Suppressor macrophage treated with lipopolysaccharide for 1 hour (primary cell): ENCODE measurements around the gene LMTK3.
A peak's percentile ranks its signal among the peaks of the same experiment; 100 is the strongest.

Source experiments
- DNase-seq, 3 donors: peaks; one replicate each; pipeline ENCODE4 v3.0.0-alpha.2; 2020 to 2022

LMTK3 gene

GRCh38 chr19:48469934-48470680 is 41.5 kb downstream of the LMTK3 start:
- DNase-seq = no peak

- peak; percentile 71 to 92 (median 81) for DNase-seq
These were observed 42.2 kb downstream of the LMTK3 start, which contains the start of gene CYTH2 for GRCh38 chr19:48469289-48469881. TSS of gene CYTH2 (plus strand) at chr19:48469369. CDS start at chr19:48469508, 139 bp downstream.

GRCh38 chr19:48468772-48469288 is 42.8 kb downstream of the LMTK3 start:
- DNase-seq = peak; percentile 100

GRCh38 chr19:48466561-48467325 is 44.9 kb downstream of the LMTK3 start:
- DNase-seq = peak; percentile 51 to 66 (median 54)

- no peak for DNase-seq
These were observed 46.4 kb downstream of the LMTK3 start for GRCh38 chr19:48465215-48465614.

- no peak for DNase-seq
These were observed 49.5 kb downstream of the LMTK3 start for GRCh38 chr19:48461982-48462655.

- DNase-seq = no peak
These were observed 50.0 kb downstream of the LMTK3 start for GRCh38 chr19:48461651-48461981.

GRCh38 chr19:48458016-48458415 is 53.6 kb downstream of the LMTK3 start:
- no peak for DNase-seq

- DNase-seq = no peak
These were observed 54.8 kb downstream of the LMTK3 start for GRCh38 chr19:48456864-48457263.

- DNase-seq = no peak
These were observed 55.6 kb downstream of the LMTK3 start for GRCh38 chr19:48455908-48456562.

GRCh38 chr19:48455171-48455907 is 56.3 kb downstream of the LMTK3 start, which contains the start of gene KCNJ14:
TSS of gene KCNJ14 (plus strand) at chr19:48455574. CDS start at chr19:48461725, 6,151 bp downstream.
- DNase-seq = no peak

- no peak for DNase-seq
These were observed 57.4 kb downstream of the LMTK3 start for GRCh38 chr19:48454150-48454730.

- no peak for DNase-seq
These were observed 59.1 kb downstream of the LMTK3 start for GRCh38 chr19:48452289-48453190.

GRCh38 chr19:48451624-48452023 is 60.0 kb downstream of the LMTK3 start:
- no peak for DNase-seq

- DNase-seq = no peak
These were observed 60.8 kb downstream of the LMTK3 start for GRCh38 chr19:48450863-48451262.

GRCh38 chr19:48450441-48450840 is 61.2 kb downstream of the LMTK3 start:
- no peak for DNase-seq

- DNase-seq = no peak
These were observed 63.1 kb downstream of the LMTK3 start for GRCh38 chr19:48448563-48448962.

- DNase-seq = no peak
These were observed 65.1 kb downstream of the LMTK3 start for GRCh38 chr19:48446579-48446978.

GRCh38 chr19:48445606-48446481 is 65.8 kb downstream of the LMTK3 start, which contains the start of gene GRWD1:
TSS of gene GRWD1 (plus strand) at chr19:48445983. CDS start at chr19:48446006, 23 bp downstream.
- peak; percentile 94 to 96 (median 95) for DNase-seq
